PC-9 (cell line): Measurements from ENCODE around the gene ZC3H8. TPM values are rescaled to one million over a fixed set of nuclear protein-coding genes. Genes with fewer than 3 reads are reported as not detected.

ENCODE experiments used
- BruUV-seq: library from RNA; stranded (reverse); fragments of 400-500 nt; replicated peaks from 2 replicates; lab custom pipeline; 2021; lab: Mats Ljungman, UMichigan
- CTCF ChIA-PET: fragments of 300-600 bp; sonication (Branson Sonifier 250); formaldehyde crosslinking; loops from one replicate; lab custom pipeline; 2022; ENCODE audit warnings: antibody characterized with exemption; lab: Charles Lee
- POLR2A ChIA-PET: fragments of 300-600 bp; sonication (Branson Sonifier 250); formaldehyde crosslinking; loops from one replicate; lab custom pipeline; 2022; ENCODE audit warnings: antibody characterized with exemption; ENCODE audit not compliant: unreplicated experiment; lab: Charles Lee
- DNase-seq, 2 experiments: peaks; one replicate each; pipeline versions ENCODE4 v3.0.0 to v3.0.0-alpha.2; 2015 to 2022; ENCODE audit warnings: mixed read lengths in 1 of 2
- H2AFZ ChIP-seq: fragments of 200-600 bp; sonication (generic); 2 replicates; pipeline ENCODE4 v1.8.1; 2017; ENCODE audit warnings: antibody characterized with exemption
- H3F3A ChIP-seq: fragments of 200-600 bp; sonication (generic); 2 replicates; pipeline ENCODE4 v1.8.1; 2017; ENCODE audit warnings: antibody characterized with exemption, mild to moderate bottlenecking, low read depth; ENCODE audit not compliant: insufficient read depth
- H3K27ac ChIP-seq: fragments of 200-600 bp; sonication (generic); 2 replicates; pipeline ENCODE4 v1.6.1; 2016; ENCODE audit warnings: mixed run types
- H3K27me3 ChIP-seq: fragments of 200-600 bp; sonication (generic); 2 replicates; pipeline ENCODE4 v1.6.1; 2016; ENCODE audit warnings: low read depth, mixed run types; ENCODE audit not compliant: insufficient read depth
- H3K36me3 ChIP-seq: fragments of 200-600 bp; sonication (generic); 2 replicates; pipeline ENCODE4 v1.6.1; 2016; ENCODE audit warnings: low read depth, mixed run types
- H3K4me1 ChIP-seq: fragments of 200-600 bp; sonication (generic); replicated peaks from 2 replicates; pipeline ENCODE4 v1.6.1; 2016; ENCODE audit warnings: mixed run types; ENCODE audit not compliant: insufficient read depth
- H3K4me2 ChIP-seq: fragments of 200-600 bp; sonication (generic); 2 replicates; pipeline ENCODE4 v1.6.1; 2017; ENCODE audit warnings: mixed run types
- H3K4me3 ChIP-seq: fragments of 200-600 bp; sonication (generic); 2 replicates; pipeline ENCODE4 v1.6.1; 2016; ENCODE audit warnings: mixed run types
- H3K79me2 ChIP-seq: fragments of 200-600 bp; sonication (generic); 2 replicates; pipeline ENCODE4 v1.6.1; 2017; ENCODE audit warnings: low read depth, mixed run types
- H3K9me2 ChIP-seq: fragments of 200-600 bp; sonication (generic); 2 replicates; pipeline ENCODE4 v1.8.1; 2017; ENCODE audit warnings: mild to moderate bottlenecking; ENCODE audit not compliant: insufficient read depth
- H3K9me3 ChIP-seq: fragments of 200-600 bp; sonication (generic); 2 replicates; pipeline ENCODE4 v1.8.1; 2016; ENCODE audit warnings: low read depth; ENCODE audit not compliant: insufficient read depth
- H4K20me1 ChIP-seq: fragments of 200-600 bp; sonication (generic); 2 replicates; pipeline ENCODE4 v1.8.1; 2017; ENCODE audit not compliant: insufficient read depth
- CTCF ChIP-seq: fragments of 200-600 bp; sonication (generic); conservative IDR thresholded peaks from 2 replicates; pipeline ENCODE4 v1.6.1; 2017; ENCODE audit warnings: mixed run types, antibody characterized with exemption, mild to moderate bottlenecking, moderate library complexity
- EZH2 ChIP-seq: fragments of 200-600 bp; sonication (generic); IDR thresholded peaks from 2 replicates; pipeline ENCODE4 v1.8.0; 2017; ENCODE audit warnings: antibody characterized with exemption, low read depth
- intact Hi-C: fragments of 100-400 bp; cut with micrococcal nuclease; formaldehyde crosslinking; loops from one replicate; pipeline ENCODE4 v1.10.0; 2022; ENCODE audit not compliant: unreplicated experiment
- total RNA-seq: library from RNA; stranded (reverse); gene quantifications from 2 replicates; pipeline ENCODE4 v1.2.3, GENCODE V29; 2021

The ZC3H8 gene
- total RNA-seq, 1 experiment from 2014 or later: 8.6 TPM

- Histone ChIP-seq H3K4me1 (no peaks in the 10 kb centered on the region), H3K4me3 (no peak overlapping the region), H3K4me2 (no peak overlapping the region), H3K9me3 (no peaks in the 10 kb centered on the region), H3K79me2 (no peaks in the 10 kb centered on the region), H3F3A (no peaks in the 10 kb centered on the region), H3K27ac (no peak overlapping the region), H3K36me3 (no peaks in the 10 kb centered on the region), H3K27me3 (no peaks in the 10 kb centered on the region), H2AFZ (no peak overlapping the region), H4K20me1 (no peaks in the 10 kb centered on the region), H3K9me2 (no peaks in the 10 kb centered on the region)
- no peak for DNase-seq
- no peak for TF ChIP-seq EZH2
- TF ChIP-seq CTCF: no peak
- no TSS peak for BruUV-seq
- intact Hi-C loops: no loop called here
- CTCF ChIA-PET: interaction anchor here (0.6 kb wide), 1 partner anchor 36 kb away, joined by 10 read pairs; no protein-coding TSS in a partner anchor
- POLR2A ChIA-PET: interaction anchor here (0.6 kb wide), 2 partner anchors 201 to 247 kb away, joined by 5 to 10 read pairs; no protein-coding TSS in a partner anchor
Observed at GRCh38 chr2:112301171-112301584, 46.3 kb upstream of the ZC3H8 start.

- Histone ChIP-seq H3K9me3 (no peaks in the 10 kb centered on the region), H4K20me1 (no peaks in the 10 kb centered on the region), H3K4me2 (no peak overlapping the region), H3K4me1 (no peaks in the 10 kb centered on the region), H3K9me2 (no peaks in the 10 kb centered on the region), H3K27me3 (no peaks in the 10 kb centered on the region), H3F3A (no peaks in the 10 kb centered on the region), H3K27ac (no peak overlapping the region), H2AFZ (no peak overlapping the region), H3K36me3 (no peaks in the 10 kb centered on the region), H3K4me3 (no peak overlapping the region), H3K79me2 (no peaks in the 10 kb centered on the region)
- CTCF ChIA-PET: no interaction called here
- intact Hi-C loops: no loop called here
- DNase-seq: no peak
- TF ChIP-seq EZH2 (no peak), CTCF (no peak)
- POLR2A ChIA-PET: no interaction called here
- BruUV-seq: no TSS peak
Observed at GRCh38 chr2:112296407-112296806, 41.6 kb upstream of the ZC3H8 start.

DNA sequence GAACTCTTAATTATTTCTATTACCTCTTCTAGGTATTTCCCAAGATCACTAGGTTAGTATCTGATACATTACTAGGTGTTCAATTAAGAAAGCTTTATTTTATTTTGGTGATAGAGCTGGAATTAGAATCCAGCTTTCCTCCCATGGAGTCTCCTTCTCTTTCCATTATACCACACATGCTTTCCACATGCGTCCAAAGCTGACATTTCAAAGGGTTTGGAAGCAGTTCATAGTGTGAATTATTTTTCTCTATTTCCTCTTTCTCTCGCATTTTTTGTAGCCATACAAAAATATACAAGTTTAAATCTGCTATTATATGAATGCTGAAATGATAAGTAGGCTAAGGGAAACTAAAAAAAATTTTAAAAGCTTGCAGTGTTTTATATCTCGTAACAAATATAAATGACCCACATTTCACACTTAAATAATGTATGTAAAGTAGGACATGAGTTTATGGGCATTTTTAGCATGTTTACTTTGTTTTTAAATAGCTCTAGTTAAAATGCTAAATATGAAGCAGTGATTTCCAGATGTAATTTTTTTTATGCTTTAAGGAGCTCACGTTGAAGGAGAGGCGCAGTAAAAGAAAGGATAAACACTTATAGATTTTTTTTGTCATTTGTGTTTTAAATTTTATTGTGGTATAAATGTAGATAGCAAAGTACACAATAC lies 40.7 kb upstream of the ZC3H8 start:
- DNase-seq: no peak
- Histone ChIP-seq H3K27me3 (no peaks in the 10 kb centered on the region), H3K36me3 (no peaks in the 10 kb centered on the region), H4K20me1 (no peaks in the 10 kb centered on the region), H3K4me2 (no peak overlapping the region), H3K27ac (no peak overlapping the region), H3F3A (no peaks in the 10 kb centered on the region), H3K79me2 (no peaks in the 10 kb centered on the region), H3K4me1 (no peaks in the 10 kb centered on the region), H3K9me3 (no peaks in the 10 kb centered on the region), H2AFZ (no peak overlapping the region), H3K9me2 (no peaks in the 10 kb centered on the region), H3K4me3 (no peak overlapping the region)
- intact Hi-C loops: no loop called here
- BruUV-seq: no TSS peak
- CTCF ChIA-PET: interaction anchor here (0.5 kb wide), 1 partner anchor 223 kb away, joined by 8 read pairs; no protein-coding TSS in a partner anchor
- POLR2A ChIA-PET: no interaction called here
- TF ChIP-seq EZH2: no peak
